SK-N-SH (cell line): ENCODE data around the gene FCSK. TPM values are rescaled to one million over a fixed set of nuclear protein-coding genes. Genes with fewer than 3 reads are reported as not detected.
A peak's percentile ranks its signal among the peaks of the same experiment; 100 is the strongest.
"Not testable (repeated sequence)": the region's sequence is repeated elsewhere in the genome, so short reads cannot be mapped to it uniquely, and the experiment has no call there.

Source experiments
- CTCF ChIA-PET: fragments of 300-600, 350-600 bp; formaldehyde crosslinking; extraction: SDS; loops from one replicate; lab custom pipeline; 2021; lab: Yijun Ruan, JAX
- POLR2A ChIA-PET: fragments of 350-600 bp; sonication (Branson Sonifier 250); formaldehyde crosslinking; extraction: SDS; loops from one replicate; lab custom pipeline; 2020; ENCODE audit warnings: antibody characterized with exemption, inconsistent platforms; lab: Yijun Ruan, JAX
- DNase-seq: peaks from one replicate; pipeline ENCODE4 v3.0.0; 2012
- H2AFZ ChIP-seq: fragments of 200-600 bp; sonication (generic); 2 replicates; pipeline ENCODE4 v1.8.1; 2016; ENCODE audit warnings: antibody characterized with exemption, mild to moderate bottlenecking, low read depth
- H3F3A ChIP-seq: fragments of 200-600 bp; sonication (generic); replicated peaks from 2 replicates; pipeline ENCODE3; 2016; ENCODE audit warnings: antibody characterized with exemption, mild to moderate bottlenecking; ENCODE audit not compliant: insufficient read depth
- H3K27ac ChIP-seq, 2 experiments: fragments of 200-500 bp in 1 of 2; fragments of 200-600 bp in 1 of 2; sonication (Bioruptor generic) in 1 of 2; sonication (generic), shearing (Covaris generic) in 1 of 2; 2 replicates each; pipeline versions ENCODE4 v1.5.1 to v1.6.1; 2014 to 2016; ENCODE audit warnings: low read depth in 2 of 2, inconsistent platforms in 1 of 2, low read length in 1 of 2, mild to moderate bottlenecking in 1 of 2, mixed read lengths in 1 of 2
- H3K27me3 ChIP-seq: fragments of 200-600 bp; sonication (generic), shearing (Covaris generic); 2 replicates; pipeline ENCODE4 v1.6.1; 2016; ENCODE audit warnings: mixed run types; ENCODE audit not compliant: insufficient read depth
- H3K36me3 ChIP-seq, 2 experiments: fragments of 200-500 bp in 1 of 2; fragments of 200-600 bp in 1 of 2; sonication (Bioruptor generic) in 1 of 2; sonication (generic) in 1 of 2; replicated peaks in 1 of 2; 2 replicates each; pipeline versions ENCODE3 to v1.5.1; 2014 to 2016; ENCODE audit warnings: low read length in 1 of 2, mild to moderate bottlenecking in 1 of 2; ENCODE audit not compliant: insufficient read depth in 2 of 2, control insufficient read depth in 1 of 2
- H3K4me1 ChIP-seq, 2 experiments: fragments of 200-500 bp in 1 of 2; fragments of 200-600 bp in 1 of 2; sonication (Bioruptor generic) in 1 of 2; sonication (generic), shearing (Covaris generic) in 1 of 2; 2 replicates each; pipeline versions ENCODE4 v1.5.1 to v1.6.1; 2014 to 2016; ENCODE audit warnings: low read depth in 1 of 2, low read length in 1 of 2, mixed run types in 1 of 2; ENCODE audit not compliant: insufficient read depth in 2 of 2, control insufficient read depth in 1 of 2
- H3K4me2 ChIP-seq: fragments of 200-600 bp; sonication (generic), shearing (Covaris generic); 2 replicates; pipeline ENCODE4 v1.6.1; 2017; ENCODE audit warnings: mixed run types
- H3K4me3 ChIP-seq, 2 experiments: fragments of 200-500 bp in 1 of 2; fragments of 200-600 bp in 1 of 2; sonication (Bioruptor generic) in 1 of 2; sonication (generic), shearing (Covaris generic) in 1 of 2; 2 replicates each; pipeline versions ENCODE4 v1.5.1 to v1.8.1; 2014 to 2016; ENCODE audit warnings: low read depth in 2 of 2, inconsistent platforms in 1 of 2, low read length in 1 of 2, mild to moderate bottlenecking in 1 of 2, mixed read lengths in 1 of 2, moderate library complexity in 1 of 2
- H3K79me2 ChIP-seq: fragments of 200-600 bp; sonication (generic); 2 replicates; pipeline ENCODE4 v1.8.1; 2017; ENCODE audit warnings: mild to moderate bottlenecking; ENCODE audit not compliant: insufficient read depth
- H3K9ac ChIP-seq: fragments of 200-600 bp; sonication (generic); 2 replicates; pipeline ENCODE4 v1.6.1; 2017; ENCODE audit warnings: mixed run types
- H3K9me2 ChIP-seq: fragments of 200-600 bp; sonication (generic); 2 replicates; pipeline ENCODE4 v1.6.1; 2017; ENCODE audit warnings: mixed run types
- H3K9me3 ChIP-seq: fragments of 200-600 bp; sonication (generic); 2 replicates; pipeline ENCODE4 v1.6.1; 2017; ENCODE audit warnings: mixed run types, mild to moderate bottlenecking, moderate library complexity
- H4K20me1 ChIP-seq: fragments of 200-600 bp; sonication (generic); 2 replicates; pipeline ENCODE4 v1.6.1; 2017; ENCODE audit warnings: mild to moderate bottlenecking, mixed run types; ENCODE audit not compliant: insufficient read depth
- CHD2 ChIP-seq: fragments of 150-350 bp; IDR thresholded peaks from 2 replicates; pipeline ENCODE4 v1.6.1; 2018; ENCODE audit warnings: low read length; ENCODE audit not compliant: partially characterized antibody
- ELF1 ChIP-seq: IDR thresholded peaks from 2 replicates; pipeline ENCODE4 v1.4.0; 2012
- EZH2phosphoT487 ChIP-seq: fragments of 200-600 bp; sonication (generic); IDR thresholded peaks from 2 replicates; pipeline ENCODE4 v1.6.1; 2017; ENCODE audit warnings: low read depth, mixed run types, mild to moderate bottlenecking, antibody characterized with exemption, moderate library complexity, borderline replicate concordance
- FOSL2 ChIP-seq: IDR thresholded peaks from 2 replicates; pipeline ENCODE4 v1.4.0; 2012; ENCODE audit warnings: low read depth, mild to moderate bottlenecking, moderate library complexity, borderline replicate concordance
- GATA2 ChIP-seq: sonication (generic); formaldehyde crosslinking; IDR thresholded peaks from 2 replicates; pipeline ENCODE4 v1.5.0; 2020; ENCODE audit warnings: mild to moderate bottlenecking, missing genetic modification reagents
- JUND ChIP-seq: IDR thresholded peaks from 2 replicates; pipeline ENCODE4 v1.4.0; 2012
- MEF2A ChIP-seq: IDR thresholded peaks from 2 replicates; pipeline ENCODE4 v1.4.0; 2012; ENCODE audit warnings: low read depth, borderline replicate concordance
- NFIC ChIP-seq: IDR thresholded peaks from 2 replicates; pipeline ENCODE4 v1.4.0; 2012; ENCODE audit warnings: borderline replicate concordance
- POLR2AphosphoS5 ChIP-seq: IDR thresholded peaks from 2 replicates; pipeline ENCODE4 v1.6.1; 2012; ENCODE audit warnings: low read depth, low read length
- RAD21 ChIP-seq: IDR thresholded peaks from 2 replicates; pipeline ENCODE4 v1.6.1; 2012; ENCODE audit warnings: mild to moderate bottlenecking, low read length
- RCOR1 ChIP-seq: fragments of 150-350 bp; IDR thresholded peaks from 2 replicates; pipeline ENCODE4 v1.6.1; 2017; ENCODE audit warnings: antibody characterized with exemption, low read length
- RFX5 ChIP-seq: IDR thresholded peaks from 2 replicates; pipeline ENCODE4 v1.6.1; 2012; ENCODE audit warnings: mild to moderate bottlenecking, improper control_type of control experiment, low read length
- SIN3A ChIP-seq: IDR thresholded peaks from 2 replicates; pipeline ENCODE4 v1.6.1; 2012; ENCODE audit warnings: low read depth, mild to moderate bottlenecking, low read length, moderate library complexity, borderline replicate concordance
- YY1 ChIP-seq: IDR thresholded peaks from 2 replicates; pipeline ENCODE4 v1.4.0; 2012; ENCODE audit warnings: low read depth, mild to moderate bottlenecking
- WGBS: methylation state at CpG from one replicate; pipeline ENCODE4 v1.1.6; 2017; ENCODE audit warnings: low lambda C conversion rate; 5-methylcytosine and 5-hydroxymethylcytosine counted together
- polyA plus RNA-seq, 3 experiments: library from polyadenylated mRNA; depleted of rRNA; stranded (reverse); fragments of >200 nt; gene quantifications; 2 replicates each; pipeline ENCODE4 v1.2.3, GENCODE V29; 2012
- TF ChIP-seq, protein P1 (sequence below): fragments of 150-350 bp; IDR thresholded peaks from 2 replicates; pipeline ENCODE4 v1.6.1; 2016; ENCODE audit warnings: mild to moderate bottlenecking, low read depth, low read length
- TF ChIP-seq, protein P2 (sequence below): IDR thresholded peaks from 2 replicates; pipeline ENCODE4; 2012
- TF ChIP-seq, protein P3 (sequence below): fragments of 200-600 bp; sonication (generic); IDR thresholded peaks from 2 replicates; pipeline ENCODE4 v1.6.1; 2017; ENCODE audit warnings: antibody characterized with exemption, mild to moderate bottlenecking, moderate library complexity
- TF ChIP-seq, protein P4 (sequence below): IDR thresholded peaks from 2 replicates; pipeline ENCODE4 v1.4.0; 2012; ENCODE audit warnings: low read depth
- TF ChIP-seq, protein P5 (sequence below): fragments of 150-350 bp; IDR thresholded peaks from 2 replicates; pipeline ENCODE4 v1.6.1; 2017; ENCODE audit warnings: antibody characterized with exemption, low read length, low read depth, borderline replicate concordance

FCSK gene
- polyA plus RNA-seq, 1 of the 3 experiments (the other 2 are of a cell fraction): 9.7 TPM

DNA sequence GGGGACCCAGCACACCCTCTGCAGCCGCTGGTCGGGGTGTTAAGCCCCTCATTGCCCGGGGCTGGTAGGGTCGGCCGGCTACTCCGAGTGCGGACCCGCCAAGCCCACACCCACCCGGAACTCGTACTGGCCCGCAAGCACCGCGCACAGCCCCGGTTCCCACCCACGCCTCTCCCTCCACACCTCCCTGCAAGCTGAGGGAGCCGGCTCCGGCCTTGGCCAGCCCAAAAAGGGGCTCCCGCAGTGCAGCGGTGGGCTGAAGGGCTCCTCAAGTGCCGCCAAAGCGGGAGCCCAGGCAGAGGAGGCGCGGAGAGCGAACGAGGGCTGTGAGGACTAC is 3.4 kb upstream of the FCSK start:
- H3K4me1 ChIP-seq, H3K9me2 ChIP-seq, H3K9ac ChIP-seq, CTCF ChIA-PET, POLR2A ChIA-PET, H3K27me3 ChIP-seq, H3K27ac ChIP-seq, H3K79me2 ChIP-seq, H4K20me1 ChIP-seq, H3K36me3 ChIP-seq, H3K4me2 ChIP-seq, H3F3A ChIP-seq, H3K9me3 ChIP-seq, H2AFZ ChIP-seq, DNase-seq, H3K4me3 ChIP-seq: not testable (repeated sequence)
- WGBS: 93% methylated on average over 16 of the region's 25 CpGs

DNA sequence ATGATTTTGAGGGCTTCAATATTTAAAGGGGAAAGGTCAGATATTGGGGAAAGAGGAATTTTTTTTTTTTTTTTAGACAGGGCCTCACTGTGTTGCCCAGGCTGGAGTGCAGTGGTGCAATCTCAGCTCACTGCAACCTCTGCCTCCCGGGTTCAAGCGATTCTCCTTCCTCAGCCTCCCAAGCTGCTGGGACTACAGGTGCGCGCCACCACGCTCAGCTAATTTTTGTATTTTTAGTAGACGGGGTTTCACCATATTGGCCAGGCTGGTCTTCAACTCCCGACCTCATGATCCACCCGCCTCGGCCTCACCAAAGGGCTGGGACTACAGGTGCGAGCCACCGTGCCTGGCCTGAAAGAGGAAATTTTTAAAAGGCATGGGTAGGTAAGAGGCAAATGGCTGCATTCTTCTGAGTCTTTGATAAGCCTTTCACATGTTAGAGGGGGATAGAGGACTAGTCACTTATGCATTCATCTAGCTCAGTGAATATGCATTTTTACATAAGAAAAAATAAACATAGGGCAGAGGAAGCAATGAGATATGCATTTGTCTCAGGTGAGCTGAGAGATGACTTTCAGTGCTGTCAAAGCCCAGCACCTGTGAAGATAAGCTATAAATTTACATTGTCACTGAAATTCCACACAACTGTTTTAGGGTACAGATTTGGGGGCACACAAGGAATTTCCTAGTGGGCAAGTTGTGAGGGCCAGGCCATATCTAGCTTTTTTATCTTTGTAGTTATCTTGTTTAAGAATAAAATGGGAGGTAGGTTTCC is 1.1 kb upstream of the FCSK start:
- DNase-seq: no peak
- CTCF ChIA-PET: interaction anchor here (0.6 to 2.7 kb wide), 10 partner anchors 10 to 106 kb away, joined by 3 to 14 read pairs (median 3); partner anchors contain the start of gene DDX19A
- WGBS: 96% methylated on average over 11 of the region's 11 CpGs

More for the DNA sequence above, 1.1 kb upstream of the FCSK start:
- H3K4me3 ChIP-seq: peak overlapping the region; percentile 79 to 99
- H3K9me2 ChIP-seq: no peaks in the 10 kb centered on the region
- H4K20me1 ChIP-seq: no peaks in the 10 kb centered on the region
- H3K27ac ChIP-seq: peak overlapping the region; percentile 88 to 96; a peak in 3 of 4 replicates
- POLR2A ChIA-PET: interaction anchor here (0.6 to 2.1 kb wide), 4 partner anchors 14 to 80 kb away, joined by 3 to 9 read pairs (median 6); no protein-coding TSS in a partner anchor
- TF ChIP-seq, protein P1, sequence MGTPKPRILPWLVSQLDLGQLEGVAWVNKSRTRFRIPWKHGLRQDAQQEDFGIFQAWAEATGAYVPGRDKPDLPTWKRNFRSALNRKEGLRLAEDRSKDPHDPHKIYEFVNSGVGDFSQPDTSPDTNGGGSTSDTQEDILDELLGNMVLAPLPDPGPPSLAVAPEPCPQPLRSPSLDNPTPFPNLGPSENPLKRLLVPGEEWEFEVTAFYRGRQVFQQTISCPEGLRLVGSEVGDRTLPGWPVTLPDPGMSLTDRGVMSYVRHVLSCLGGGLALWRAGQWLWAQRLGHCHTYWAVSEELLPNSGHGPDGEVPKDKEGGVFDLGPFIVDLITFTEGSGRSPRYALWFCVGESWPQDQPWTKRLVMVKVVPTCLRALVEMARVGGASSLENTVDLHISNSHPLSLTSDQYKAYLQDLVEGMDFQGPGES: no peak
- TF ChIP-seq FOSL2: no peak
- no peak for TF ChIP-seq MEF2A
- no peak for TF ChIP-seq EZH2phosphoT487
- TF ChIP-seq GATA2 (CRISPR knock-in tag): no peak
- TF ChIP-seq, protein P2, sequence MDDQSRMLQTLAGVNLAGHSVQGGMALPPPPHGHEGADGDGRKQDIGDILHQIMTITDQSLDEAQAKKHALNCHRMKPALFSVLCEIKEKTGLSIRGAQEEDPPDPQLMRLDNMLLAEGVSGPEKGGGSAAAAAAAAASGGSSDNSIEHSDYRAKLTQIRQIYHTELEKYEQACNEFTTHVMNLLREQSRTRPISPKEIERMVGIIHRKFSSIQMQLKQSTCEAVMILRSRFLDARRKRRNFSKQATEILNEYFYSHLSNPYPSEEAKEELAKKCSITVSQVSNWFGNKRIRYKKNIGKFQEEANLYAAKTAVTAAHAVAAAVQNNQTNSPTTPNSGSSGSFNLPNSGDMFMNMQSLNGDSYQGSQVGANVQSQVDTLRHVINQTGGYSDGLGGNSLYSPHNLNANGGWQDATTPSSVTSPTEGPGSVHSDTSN: no peak
- no peak for TF ChIP-seq CHD2
- TF ChIP-seq, protein P3, sequence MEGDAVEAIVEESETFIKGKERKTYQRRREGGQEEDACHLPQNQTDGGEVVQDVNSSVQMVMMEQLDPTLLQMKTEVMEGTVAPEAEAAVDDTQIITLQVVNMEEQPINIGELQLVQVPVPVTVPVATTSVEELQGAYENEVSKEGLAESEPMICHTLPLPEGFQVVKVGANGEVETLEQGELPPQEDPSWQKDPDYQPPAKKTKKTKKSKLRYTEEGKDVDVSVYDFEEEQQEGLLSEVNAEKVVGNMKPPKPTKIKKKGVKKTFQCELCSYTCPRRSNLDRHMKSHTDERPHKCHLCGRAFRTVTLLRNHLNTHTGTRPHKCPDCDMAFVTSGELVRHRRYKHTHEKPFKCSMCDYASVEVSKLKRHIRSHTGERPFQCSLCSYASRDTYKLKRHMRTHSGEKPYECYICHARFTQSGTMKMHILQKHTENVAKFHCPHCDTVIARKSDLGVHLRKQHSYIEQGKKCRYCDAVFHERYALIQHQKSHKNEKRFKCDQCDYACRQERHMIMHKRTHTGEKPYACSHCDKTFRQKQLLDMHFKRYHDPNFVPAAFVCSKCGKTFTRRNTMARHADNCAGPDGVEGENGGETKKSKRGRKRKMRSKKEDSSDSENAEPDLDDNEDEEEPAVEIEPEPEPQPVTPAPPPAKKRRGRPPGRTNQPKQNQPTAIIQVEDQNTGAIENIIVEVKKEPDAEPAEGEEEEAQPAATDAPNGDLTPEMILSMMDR: no peak
- TF ChIP-seq RCOR1: no peak
- TF ChIP-seq NFIC: no peak
- TF ChIP-seq POLR2AphosphoS5: no peak
- no peak for TF ChIP-seq RFX5
- TF ChIP-seq, protein P4, sequence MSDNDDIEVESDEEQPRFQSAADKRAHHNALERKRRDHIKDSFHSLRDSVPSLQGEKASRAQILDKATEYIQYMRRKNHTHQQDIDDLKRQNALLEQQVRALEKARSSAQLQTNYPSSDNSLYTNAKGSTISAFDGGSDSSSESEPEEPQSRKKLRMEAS: no peak
- TF ChIP-seq SIN3A: no peak
- TF ChIP-seq, protein P5, sequence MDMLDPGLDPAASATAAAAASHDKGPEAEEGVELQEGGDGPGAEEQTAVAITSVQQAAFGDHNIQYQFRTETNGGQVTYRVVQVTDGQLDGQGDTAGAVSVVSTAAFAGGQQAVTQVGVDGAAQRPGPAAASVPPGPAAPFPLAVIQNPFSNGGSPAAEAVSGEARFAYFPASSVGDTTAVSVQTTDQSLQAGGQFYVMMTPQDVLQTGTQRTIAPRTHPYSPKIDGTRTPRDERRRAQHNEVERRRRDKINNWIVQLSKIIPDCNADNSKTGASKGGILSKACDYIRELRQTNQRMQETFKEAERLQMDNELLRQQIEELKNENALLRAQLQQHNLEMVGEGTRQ: no peak
- TF ChIP-seq RAD21: no peak
- TF ChIP-seq ELF1: no peak
- no peak for TF ChIP-seq JUND
- no peak for TF ChIP-seq YY1
- no peaks in the 10 kb centered on the region for H3F3A ChIP-seq
- peak overlapping the region; percentile 99; the same call in 1 of the 2 replicates for H3K9ac ChIP-seq
- peaks cover 0 to 3% of the 10 kb centered on the region in 2 experiments; a peak in 1 of 4 replicates for H3K4me1 ChIP-seq
- H2AFZ ChIP-seq: peak overlapping the region; percentile 100
- no peaks in the 10 kb centered on the region for H3K9me3 ChIP-seq
- no peaks in the 10 kb centered on the region for H3K36me3 ChIP-seq
- peaks cover 5% of the 10 kb centered on the region; the same call in 1 of the 2 replicates for H3K79me2 ChIP-seq
- no peaks in the 10 kb centered on the region for H3K27me3 ChIP-seq
- H3K4me2 ChIP-seq: peak overlapping the region; percentile 95
